HG03469 (cell line): ENCODE measurements around the gene OR6S1.
"Not testable (repeated sequence)": the region's sequence is repeated elsewhere in the genome, so short reads cannot be mapped to it uniquely, and the experiment has no call there.

Source experiments
- ATAC-seq: cut with Tn5 transposase; IDR thresholded peaks from one replicate; pipeline ENCODE4 v1.9.1; 2021; ENCODE audit warnings: mild to moderate bottlenecking, moderate library complexity, moderate number of reproducible peaks; ENCODE audit not compliant: unreplicated experiment

The OR6S1 gene

DNA sequence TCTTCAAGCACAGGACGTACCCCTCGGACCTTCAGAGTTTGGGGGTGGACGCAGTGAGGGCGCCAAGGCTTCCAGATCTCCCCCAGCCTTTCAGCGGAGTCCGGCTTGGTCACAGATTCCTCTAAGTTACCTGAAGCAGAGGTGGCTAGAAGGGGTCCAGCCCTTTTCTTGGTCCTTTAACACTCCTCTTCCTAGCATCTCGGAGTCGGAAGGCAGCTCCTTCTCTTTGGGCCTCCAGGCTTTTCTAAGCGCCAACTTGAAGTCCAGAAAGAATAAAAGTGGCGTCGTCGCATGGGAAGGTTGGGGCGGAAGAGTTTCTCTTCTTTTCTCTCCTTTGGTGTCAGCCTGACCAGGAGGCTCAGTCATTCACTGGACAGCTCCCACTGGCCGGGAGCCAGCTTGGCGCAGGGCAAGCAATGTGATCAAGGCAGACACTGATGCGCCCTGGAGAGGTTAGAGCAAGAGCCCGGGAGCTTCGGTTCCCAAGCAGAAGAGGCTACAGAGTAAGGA lies 9.6 kb downstream of the OR6S1 start:
- no peak for ATAC-seq

GRCh38 chr14:20631023-20631879 lies 10.2 kb downstream of the OR6S1 start:
- ATAC-seq, result no peak

DNA sequence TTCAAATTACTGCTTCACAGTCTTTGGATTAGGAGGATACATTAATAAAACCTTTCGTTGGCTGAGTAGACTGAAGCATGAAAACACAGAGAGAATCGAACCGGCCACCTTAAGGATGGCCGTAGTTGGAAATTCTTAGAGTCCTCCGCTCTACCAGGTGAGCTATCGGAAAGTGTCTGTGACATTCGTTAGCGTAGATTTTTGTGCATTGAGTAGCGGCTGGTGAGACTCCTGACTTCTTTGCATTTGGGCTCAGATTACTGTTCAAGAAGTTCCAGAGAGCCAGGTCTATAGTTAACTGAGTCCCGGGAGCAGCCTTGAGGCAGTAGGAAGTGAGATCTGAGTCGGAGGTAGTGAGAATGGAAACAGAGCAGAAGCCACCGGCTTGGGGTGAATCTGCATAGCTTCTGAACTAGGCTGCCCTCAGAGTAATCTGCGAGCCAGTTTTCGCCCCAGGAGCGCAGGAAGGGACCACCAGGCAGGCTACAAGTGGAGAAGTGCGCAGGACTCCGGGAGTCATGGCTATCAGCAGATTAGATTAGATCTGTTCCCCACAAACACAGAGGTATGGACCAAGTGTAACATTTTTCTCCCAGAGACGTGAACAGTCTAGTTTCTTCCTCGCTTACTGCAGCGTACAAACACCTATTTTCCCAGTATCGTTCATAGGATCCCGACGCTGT lies 11.0 kb downstream of the OR6S1 start:
- no peak for ATAC-seq

DNA sequence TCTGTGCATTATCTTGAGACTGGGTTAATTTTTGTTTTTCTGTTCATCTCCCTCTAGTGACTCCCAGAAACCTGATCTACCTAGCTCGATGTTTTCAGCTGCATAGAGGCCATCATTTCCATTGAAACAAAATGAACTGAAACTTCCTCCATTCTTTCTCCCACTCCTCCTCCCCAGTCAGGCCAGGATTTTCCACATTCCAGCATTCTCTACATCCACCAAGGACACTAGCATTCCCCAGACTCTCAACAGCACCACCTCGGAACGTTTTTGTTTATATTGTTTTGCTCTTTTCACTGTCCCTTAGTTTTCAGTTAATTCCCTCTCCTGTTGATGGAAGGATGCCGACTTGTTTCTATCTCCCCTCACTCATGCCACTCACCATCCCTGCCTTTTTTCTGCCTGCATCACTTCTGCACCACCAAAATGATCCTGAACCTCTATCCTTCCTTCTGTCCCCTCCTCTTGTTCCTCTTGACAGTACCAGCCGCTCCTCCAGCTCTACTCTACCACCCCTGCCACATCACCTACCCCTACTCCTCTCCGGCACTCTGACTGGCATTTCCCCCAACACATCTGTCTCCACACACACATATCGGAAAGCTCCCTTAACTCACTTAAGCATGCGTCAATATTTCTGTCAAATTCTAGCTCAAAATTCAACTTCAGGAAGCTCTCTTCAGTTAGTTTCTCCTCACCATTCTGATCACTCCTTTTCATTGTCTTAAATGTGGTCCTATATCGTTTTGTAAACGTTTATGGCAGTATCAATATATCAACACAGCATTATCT lies 13.2 kb downstream of the OR6S1 start:
- no peak for ATAC-seq

DNA sequence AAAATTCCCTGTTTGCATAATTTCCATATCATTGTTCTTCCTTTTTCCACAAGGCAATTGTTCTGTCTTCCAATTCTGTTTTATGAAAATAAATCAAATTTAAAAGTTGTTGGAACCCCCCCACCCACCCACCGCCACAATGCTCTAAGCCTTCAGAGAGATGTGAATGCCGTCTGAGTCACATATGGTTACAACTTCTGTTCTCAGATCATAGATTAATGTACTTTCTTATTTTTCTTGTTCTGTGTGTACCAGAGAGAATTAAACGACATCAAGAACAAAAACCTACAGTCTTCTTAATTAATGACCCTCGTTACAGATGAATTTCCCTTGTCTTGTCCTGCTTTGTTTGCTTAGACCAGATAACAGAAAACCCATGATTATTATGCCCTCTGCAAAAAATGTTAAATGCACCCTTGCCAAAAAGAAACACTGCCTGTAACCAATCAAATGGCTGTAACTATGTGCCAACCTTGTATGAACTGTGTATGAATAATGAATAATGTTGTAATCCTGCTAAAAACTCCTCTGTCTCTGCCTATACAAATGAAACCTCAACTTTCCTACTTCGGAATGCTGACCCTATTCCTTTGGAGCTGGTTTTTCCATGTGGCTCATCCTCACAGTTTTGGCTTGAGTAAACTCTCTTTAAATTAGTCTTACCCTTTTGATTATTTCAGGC lies 14.0 kb downstream of the OR6S1 start:
- ATAC-seq, result no peak

DNA sequence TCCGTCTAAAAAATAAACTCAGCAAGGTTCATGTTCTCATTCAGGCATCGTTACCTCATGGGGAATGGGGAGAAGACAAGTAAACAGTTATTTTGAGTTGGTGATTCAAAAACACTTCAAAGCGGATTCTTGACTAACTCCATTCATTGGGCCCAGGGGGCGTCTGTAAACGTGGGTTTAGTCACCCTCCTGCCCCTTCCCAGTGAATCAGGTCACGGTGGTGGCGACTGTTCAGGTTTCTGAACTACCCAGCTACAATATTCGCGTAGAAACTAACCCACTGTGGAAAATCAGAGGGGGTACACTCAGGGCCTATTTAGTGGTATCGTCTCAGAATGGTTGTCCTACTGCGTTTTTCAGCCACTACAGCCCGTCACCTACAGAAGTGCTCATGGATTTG lies 15.2 kb downstream of the OR6S1 start:
- no peak for ATAC-seq

DNA sequence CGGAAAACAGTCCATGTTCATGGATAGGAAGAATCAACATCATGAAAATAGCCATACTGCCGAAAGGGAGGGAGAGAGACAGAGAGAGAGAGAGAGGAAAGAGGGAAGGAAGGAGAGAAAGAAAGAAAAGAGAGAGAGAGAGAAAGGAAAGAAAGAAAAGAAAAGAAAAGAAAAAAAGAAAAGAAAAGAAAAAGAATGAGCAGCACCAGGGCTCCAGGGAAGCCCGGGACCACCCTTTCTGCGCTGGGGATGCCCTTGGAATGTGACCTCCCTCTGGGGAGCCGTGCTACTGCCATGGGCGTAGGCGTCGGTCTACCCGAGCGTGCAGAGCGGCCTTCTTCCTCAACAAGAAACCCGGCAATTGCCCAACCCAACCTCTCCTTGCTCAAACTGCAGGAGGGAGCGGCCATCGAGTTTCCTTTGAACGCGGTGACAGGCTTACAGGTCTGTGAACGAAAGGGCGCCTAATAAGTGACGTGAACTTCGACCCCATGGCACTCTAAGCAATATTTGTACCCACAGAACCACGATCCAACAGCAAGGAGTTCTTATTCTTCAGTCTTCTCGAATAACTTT lies 16.9 kb downstream of the OR6S1 start:
- ATAC-seq, result no peak

DNA sequence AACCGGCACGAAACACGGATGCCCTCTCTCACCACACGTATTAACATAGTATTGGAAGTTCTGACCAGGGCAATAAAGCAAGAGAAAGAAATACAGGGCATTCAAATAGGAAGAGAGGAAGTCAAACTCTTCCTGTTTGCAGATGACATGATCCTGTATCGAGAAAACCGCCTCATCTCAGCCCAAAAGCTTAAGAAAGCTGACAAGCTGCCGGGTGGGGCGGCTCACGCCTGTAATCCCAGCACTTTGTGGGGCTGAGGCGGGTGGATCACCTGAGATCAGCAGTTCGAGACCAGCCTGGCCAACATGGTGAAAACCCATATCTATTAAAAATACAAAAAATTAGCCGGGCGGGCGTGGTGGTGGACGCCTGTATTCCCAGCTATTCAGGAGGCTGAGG lies 17.7 kb downstream of the OR6S1 start:
- no peak for ATAC-seq

- no peak for ATAC-seq
These were observed 18.6 kb downstream of the OR6S1 start for GRCh38 chr14:20622816-20623291.

DNA sequence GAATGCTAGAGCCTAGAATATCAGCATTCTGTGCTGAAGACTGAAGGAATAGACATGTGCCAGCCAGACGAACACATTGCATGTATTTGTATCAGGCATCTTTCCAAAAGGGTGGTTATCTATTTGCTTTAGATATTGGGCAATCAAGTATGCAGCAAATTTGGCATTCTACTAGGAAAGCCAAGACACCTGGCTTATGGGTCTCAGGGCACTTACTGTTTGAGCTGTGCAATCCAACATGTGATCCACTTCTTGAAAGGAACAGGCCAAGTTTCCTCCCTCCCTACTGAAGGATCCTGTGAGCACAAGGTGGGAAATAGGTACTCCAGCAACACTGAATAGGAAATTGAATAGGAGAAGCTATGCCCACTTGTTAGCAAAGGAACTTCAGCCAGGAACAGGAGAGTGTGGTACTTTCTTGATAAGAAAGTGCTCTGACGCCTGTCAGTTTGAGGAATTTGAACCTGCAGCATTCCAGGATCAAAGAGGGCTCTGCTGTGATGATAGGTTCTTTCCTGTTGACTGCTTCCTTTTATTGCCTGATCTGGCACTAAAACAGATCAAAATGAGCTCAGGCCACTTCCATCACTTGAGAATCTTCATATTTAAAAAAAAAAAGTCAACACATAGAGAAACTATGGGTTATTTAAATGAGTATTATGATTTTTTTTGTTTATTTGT lies 20.6 kb downstream of the OR6S1 start:
- no peak for ATAC-seq

- not testable (repeated sequence) for ATAC-seq
These were observed 21.8 kb downstream of the OR6S1 start for GRCh38 chr14:20619688-20620087.

- ATAC-seq, result no peak
These were observed 23.2 kb downstream of the OR6S1 start for GRCh38 chr14:20618271-20618749.

- no peak for ATAC-seq
These were observed 24.1 kb downstream of the OR6S1 start for GRCh38 chr14:20617138-20618003.

DNA sequence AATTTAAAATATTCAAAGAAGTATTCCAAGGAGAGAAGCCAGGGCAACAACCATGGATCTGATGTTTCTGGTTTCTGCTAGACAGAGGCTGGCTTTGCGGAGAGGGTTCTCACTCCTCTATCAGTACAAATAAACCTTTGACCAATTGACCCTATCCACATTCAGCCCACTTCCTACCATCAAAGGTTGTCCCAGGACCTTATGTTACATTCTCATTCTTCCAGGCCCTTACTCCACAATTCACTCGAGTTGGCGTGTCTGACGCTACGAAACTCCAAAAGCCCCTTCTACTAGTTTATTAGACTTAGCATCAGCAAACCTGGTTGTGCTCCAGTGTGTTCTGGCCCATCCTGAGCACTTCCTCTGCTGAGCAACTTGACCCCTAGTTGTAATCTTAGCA lies 25.5 kb downstream of the OR6S1 start:
- no peak for ATAC-seq

GRCh38 chr14:20614038-20614840 lies 27.3 kb downstream of the OR6S1 start:
- peak; percentile 0 for ATAC-seq

GRCh38 chr14:20613094-20614037 lies 28.1 kb downstream of the OR6S1 start:
- ATAC-seq, result peak; percentile 45

- ATAC-seq, result no peak
These were observed 29.1 kb downstream of the OR6S1 start for GRCh38 chr14:20612403-20612802.
